KMS-11 (cell line): Measurements from ENCODE around the gene CTSA.

Source experiments
- H2AFZ ChIP-seq: fragments of 200-600 bp; sonication (generic); 2 replicates; pipeline ENCODE4 v1.6.1; 2016; ENCODE audit warnings: antibody characterized with exemption, mixed run types, low read depth
- H3K27ac ChIP-seq: fragments of 200-600 bp; sonication (generic); 2 replicates; pipeline ENCODE4 v1.6.1; 2016; ENCODE audit warnings: mild to moderate bottlenecking, mixed run types
- H3K27me3 ChIP-seq: fragments of 200-600 bp; sonication (generic); 2 replicates; pipeline ENCODE4 v1.6.1; 2017; ENCODE audit warnings: mild to moderate bottlenecking, low read depth, mixed run types, moderate library complexity; ENCODE audit not compliant: insufficient read depth
- H3K36me3 ChIP-seq: fragments of 200-600 bp; sonication (generic); 2 replicates; pipeline ENCODE4 v1.6.1; 2017; ENCODE audit warnings: mild to moderate bottlenecking, mixed run types; ENCODE audit not compliant: insufficient read depth
- H3K4me1 ChIP-seq: fragments of 200-600 bp; sonication (generic); 2 replicates; pipeline ENCODE4 v1.6.1; 2016; ENCODE audit warnings: mild to moderate bottlenecking, low read depth, mixed run types; ENCODE audit not compliant: poor library complexity, severe bottlenecking
- H3K4me2 ChIP-seq: fragments of 200-600 bp; sonication (generic); 2 replicates; pipeline ENCODE4 v1.7.0; 2016; ENCODE audit warnings: mild to moderate bottlenecking, mixed run types
- H3K4me3 ChIP-seq: fragments of 200-600 bp; sonication (generic); IDR thresholded peaks from 2 replicates; pipeline ENCODE4 v1.6.1; 2017; ENCODE audit warnings: low read depth, low read length, mixed read lengths; ENCODE audit not compliant: insufficient read depth
- H3K79me2 ChIP-seq: fragments of 200-600 bp; sonication (generic); 2 replicates; pipeline ENCODE4 v1.6.1; 2016; ENCODE audit warnings: low read depth, mixed run types; ENCODE audit not compliant: insufficient read depth
- H3K9ac ChIP-seq: fragments of 200-600 bp; sonication (generic); 2 replicates; pipeline ENCODE4 v1.6.1; 2016; ENCODE audit warnings: mild to moderate bottlenecking, mixed run types
- H4K20me1 ChIP-seq: fragments of 200-600 bp; sonication (generic); 2 replicates; pipeline ENCODE4 v1.6.1; 2016; ENCODE audit warnings: mild to moderate bottlenecking, mixed run types; ENCODE audit not compliant: insufficient read depth
- CTCF ChIP-seq: fragments of 200-600 bp; sonication (generic); conservative IDR thresholded peaks from 2 replicates; pipeline ENCODE4 v1.6.1; 2017; ENCODE audit warnings: low read depth, mild to moderate bottlenecking, antibody characterized with exemption, low read length, moderate library complexity, mixed read lengths

CTSA gene

DNA sequence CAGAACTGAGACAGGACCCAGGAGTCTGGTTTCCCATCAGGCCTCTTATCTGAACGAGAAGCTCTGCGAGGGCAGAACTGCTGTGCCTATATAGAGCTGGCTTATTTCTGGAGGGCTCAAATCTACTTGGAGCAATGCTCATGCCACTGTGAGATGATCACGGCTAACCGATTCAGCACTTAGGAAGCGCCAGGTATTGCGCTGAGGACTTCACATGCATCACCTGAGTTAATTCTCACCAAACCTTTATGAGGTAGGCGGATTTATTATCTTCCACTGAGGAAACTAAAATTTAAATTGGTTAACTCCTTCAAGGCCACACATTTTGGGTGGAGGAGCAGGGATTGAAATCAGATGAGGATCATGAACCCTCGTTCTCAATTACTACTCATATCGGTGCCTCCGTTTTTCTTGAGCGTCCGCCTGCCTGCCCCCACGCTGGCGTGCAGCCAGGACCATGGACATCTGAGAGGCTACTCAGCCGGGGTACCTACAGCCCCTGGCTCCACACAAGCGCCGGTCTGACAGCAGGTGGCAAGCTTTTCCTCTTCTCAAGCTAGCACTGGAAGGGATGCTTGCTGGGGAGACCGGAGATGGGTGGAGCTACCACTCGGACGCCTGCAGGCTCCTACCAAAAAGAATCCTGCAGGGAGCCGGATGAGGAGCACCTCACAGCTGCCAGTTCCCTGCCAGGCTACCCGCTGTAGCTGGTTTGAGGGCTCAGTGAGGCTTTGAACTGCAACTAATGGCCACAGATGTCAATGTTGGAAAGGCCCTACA, 42.3 kb downstream of the CTSA start:
- H3K4me2 ChIP-seq: peak overlapping the region; percentile 96
- peak overlapping the region; percentile 98 for H3K27ac ChIP-seq
- H3K4me3 ChIP-seq: no peak overlapping the region
- peak overlapping the region; percentile 99 for H3K9ac ChIP-seq
- peak overlapping the region; percentile 63 for H2AFZ ChIP-seq
- peaks cover 7% of the 10 kb centered on the region; the same call in 1 of the 2 replicates for H3K79me2 ChIP-seq
- peak; percentile 33; the same call in 1 of the 2 replicates for TF ChIP-seq CTCF
- H4K20me1 ChIP-seq: no peaks in the 10 kb centered on the region
- H3K4me1 ChIP-seq: peaks cover 13% of the 10 kb centered on the region
- no peaks in the 10 kb centered on the region for H3K36me3 ChIP-seq
- no peaks in the 10 kb centered on the region for H3K27me3 ChIP-seq

GRCh38 chr20:45934046-45934585, 43.0 kb downstream of the CTSA start:
- no peak for TF ChIP-seq CTCF
- Histone ChIP-seq H3K36me3 (no peaks in the 10 kb centered on the region), H3K27me3 (no peaks in the 10 kb centered on the region), H4K20me1 (no peaks in the 10 kb centered on the region), H3K4me2 (peak overlapping the region; percentile 96), H3K79me2 (peaks cover 7% of the 10 kb centered on the region; the same call in 1 of the 2 replicates), H3K4me3 (no peak overlapping the region), H3K4me1 (peaks cover 13% of the 10 kb centered on the region), H3K27ac (peak overlapping the region; percentile 98), H2AFZ (peak overlapping the region; percentile 63), H3K9ac (peak overlapping the region; percentile 99)

- H3K9ac ChIP-seq: peak within 1 kb of the TSS; percentile 99
These were observed 43.7 kb downstream of the CTSA start, which contains the start of gene PCIF1 for GRCh38 chr20:45934586-45935415. TSS of gene PCIF1 (plus strand) at chr20:45934683. CDS start at chr20:45939000, 4,317 bp downstream.

More at GRCh38 chr20:45934586-45935415, 43.7 kb downstream of the CTSA start, which contains the start of gene PCIF1:
- no peak for TF ChIP-seq CTCF
- Histone ChIP-seq H3K79me2 (peaks cover 7% of the 10 kb centered on the region; the same call in 1 of the 2 replicates), H2AFZ (peak within 1 kb of the TSS; percentile 63), H3K4me1 (peaks cover 13% of the 10 kb centered on the region), H4K20me1 (no peaks in the 10 kb centered on the region), H3K4me2 (peak within 1 kb of the TSS; percentile 97), H3K4me3 (no peak within 1 kb of the TSS), H3K36me3 (0 out of 2 replicates have a peak, but pooled peaks cover 3% of the 10 kb centered on the region), H3K27me3 (no peaks in the 10 kb centered on the region), H3K27ac (peak within 1 kb of the TSS; percentile 98)
